Peyer's patch (tissue), 4 donors: ENCODE measurements around the gene ARHGAP1.

Source experiments
- POLR2A ChIP-seq, 2 donors: fragments of 450-650 bp; IDR thresholded peaks; one replicate each; pipeline ENCODE4 v1.5.1; 2017; ENCODE audit warnings: antibody characterized with exemption in 2 of 2, mild to moderate bottlenecking in 2 of 2, moderate library complexity in 2 of 2
- TF ChIP-seq, protein P1 (sequence below), 6 experiments: fragments of 450-650 bp in 4 of 6; fragments of 200-600 bp in 2 of 6; sonication (generic) in 1 of 6; IDR thresholded peaks; one replicate each; pipeline ENCODE4 v1.5.1; 2017 to 2019; ENCODE audit warnings: antibody characterized with exemption in 6 of 6, mild to moderate bottlenecking in 3 of 6, moderate library complexity in 1 of 6

DNA sequence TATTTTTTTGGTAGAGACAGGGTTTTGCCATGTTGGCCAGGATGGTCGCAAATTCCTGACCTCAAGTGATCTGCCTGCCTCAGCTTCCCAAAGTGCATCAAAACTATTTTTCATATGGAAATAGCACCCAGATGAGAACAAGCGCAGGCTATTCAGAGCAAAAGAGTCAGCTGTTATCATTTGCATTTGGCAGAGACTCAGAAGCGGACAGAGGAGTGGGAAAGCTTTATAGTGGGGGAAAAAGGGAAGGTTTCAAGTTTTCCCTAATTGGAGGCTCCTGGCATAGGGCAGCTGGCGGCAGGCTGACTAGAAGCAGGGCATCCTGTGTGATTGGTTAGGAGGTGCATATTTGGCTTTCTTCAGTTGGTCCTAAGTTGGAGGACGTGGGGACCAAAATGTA lies 62.9 kb downstream of the ARHGAP1 start:
- TF ChIP-seq, protein P1, sequence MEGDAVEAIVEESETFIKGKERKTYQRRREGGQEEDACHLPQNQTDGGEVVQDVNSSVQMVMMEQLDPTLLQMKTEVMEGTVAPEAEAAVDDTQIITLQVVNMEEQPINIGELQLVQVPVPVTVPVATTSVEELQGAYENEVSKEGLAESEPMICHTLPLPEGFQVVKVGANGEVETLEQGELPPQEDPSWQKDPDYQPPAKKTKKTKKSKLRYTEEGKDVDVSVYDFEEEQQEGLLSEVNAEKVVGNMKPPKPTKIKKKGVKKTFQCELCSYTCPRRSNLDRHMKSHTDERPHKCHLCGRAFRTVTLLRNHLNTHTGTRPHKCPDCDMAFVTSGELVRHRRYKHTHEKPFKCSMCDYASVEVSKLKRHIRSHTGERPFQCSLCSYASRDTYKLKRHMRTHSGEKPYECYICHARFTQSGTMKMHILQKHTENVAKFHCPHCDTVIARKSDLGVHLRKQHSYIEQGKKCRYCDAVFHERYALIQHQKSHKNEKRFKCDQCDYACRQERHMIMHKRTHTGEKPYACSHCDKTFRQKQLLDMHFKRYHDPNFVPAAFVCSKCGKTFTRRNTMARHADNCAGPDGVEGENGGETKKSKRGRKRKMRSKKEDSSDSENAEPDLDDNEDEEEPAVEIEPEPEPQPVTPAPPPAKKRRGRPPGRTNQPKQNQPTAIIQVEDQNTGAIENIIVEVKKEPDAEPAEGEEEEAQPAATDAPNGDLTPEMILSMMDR (IDR thresholded peaks at IDR 0.05), result no peak
- TF ChIP-seq POLR2A (IDR thresholded peaks at IDR 0.05), result no peak
